ENCODE measurements around the gene LYRM4.

GRCh38 chr6:5285081-5285480 lies 24.3 kb upstream of the LYRM4 start:
- TF ChIP-seq, protein P1, sequence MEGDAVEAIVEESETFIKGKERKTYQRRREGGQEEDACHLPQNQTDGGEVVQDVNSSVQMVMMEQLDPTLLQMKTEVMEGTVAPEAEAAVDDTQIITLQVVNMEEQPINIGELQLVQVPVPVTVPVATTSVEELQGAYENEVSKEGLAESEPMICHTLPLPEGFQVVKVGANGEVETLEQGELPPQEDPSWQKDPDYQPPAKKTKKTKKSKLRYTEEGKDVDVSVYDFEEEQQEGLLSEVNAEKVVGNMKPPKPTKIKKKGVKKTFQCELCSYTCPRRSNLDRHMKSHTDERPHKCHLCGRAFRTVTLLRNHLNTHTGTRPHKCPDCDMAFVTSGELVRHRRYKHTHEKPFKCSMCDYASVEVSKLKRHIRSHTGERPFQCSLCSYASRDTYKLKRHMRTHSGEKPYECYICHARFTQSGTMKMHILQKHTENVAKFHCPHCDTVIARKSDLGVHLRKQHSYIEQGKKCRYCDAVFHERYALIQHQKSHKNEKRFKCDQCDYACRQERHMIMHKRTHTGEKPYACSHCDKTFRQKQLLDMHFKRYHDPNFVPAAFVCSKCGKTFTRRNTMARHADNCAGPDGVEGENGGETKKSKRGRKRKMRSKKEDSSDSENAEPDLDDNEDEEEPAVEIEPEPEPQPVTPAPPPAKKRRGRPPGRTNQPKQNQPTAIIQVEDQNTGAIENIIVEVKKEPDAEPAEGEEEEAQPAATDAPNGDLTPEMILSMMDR (IDR thresholded peaks at IDR 0.05): no peak
- TF ChIP-seq POLR2AphosphoS5 (IDR thresholded peaks at IDR 0.05) (no peak), POLR2A (IDR thresholded peaks at IDR 0.05; ENCODE audit: low read depth) (no peak)

All from esophagus muscularis mucosa (tissue), 3 donors.